Measurements from ENCODE around the gene SH3GL2. TPM values are rescaled to one million over a fixed set of nuclear protein-coding genes. Genes with fewer than 3 reads are reported as not detected.

Gene SH3GL2
- total and polyA plus RNA-seq, 9 of the 15 experiments (the other 6 are each of a cell fraction or from before 2014, with no cell fraction given): not detected

DNA sequence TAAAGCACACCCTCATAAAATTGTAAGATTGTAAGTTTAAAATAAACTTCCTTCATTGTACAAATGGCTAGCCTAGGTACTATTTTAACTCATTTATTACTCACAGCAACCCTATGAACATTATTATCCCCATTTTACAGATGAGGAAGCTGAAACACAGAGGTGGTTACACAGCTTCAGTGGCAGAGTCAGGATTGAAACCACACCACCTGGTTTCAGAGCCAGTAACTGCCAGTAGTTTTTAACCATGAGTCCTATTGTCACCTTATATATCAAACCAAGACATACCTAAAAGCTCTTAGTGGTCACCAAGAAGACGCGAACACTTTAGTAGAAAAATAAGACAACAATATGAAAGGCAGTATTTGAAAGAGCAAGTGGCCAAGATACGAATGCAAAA is 16.1 kb downstream of the SH3GL2 start (continued):
- TF ChIP-seq, protein P1, sequence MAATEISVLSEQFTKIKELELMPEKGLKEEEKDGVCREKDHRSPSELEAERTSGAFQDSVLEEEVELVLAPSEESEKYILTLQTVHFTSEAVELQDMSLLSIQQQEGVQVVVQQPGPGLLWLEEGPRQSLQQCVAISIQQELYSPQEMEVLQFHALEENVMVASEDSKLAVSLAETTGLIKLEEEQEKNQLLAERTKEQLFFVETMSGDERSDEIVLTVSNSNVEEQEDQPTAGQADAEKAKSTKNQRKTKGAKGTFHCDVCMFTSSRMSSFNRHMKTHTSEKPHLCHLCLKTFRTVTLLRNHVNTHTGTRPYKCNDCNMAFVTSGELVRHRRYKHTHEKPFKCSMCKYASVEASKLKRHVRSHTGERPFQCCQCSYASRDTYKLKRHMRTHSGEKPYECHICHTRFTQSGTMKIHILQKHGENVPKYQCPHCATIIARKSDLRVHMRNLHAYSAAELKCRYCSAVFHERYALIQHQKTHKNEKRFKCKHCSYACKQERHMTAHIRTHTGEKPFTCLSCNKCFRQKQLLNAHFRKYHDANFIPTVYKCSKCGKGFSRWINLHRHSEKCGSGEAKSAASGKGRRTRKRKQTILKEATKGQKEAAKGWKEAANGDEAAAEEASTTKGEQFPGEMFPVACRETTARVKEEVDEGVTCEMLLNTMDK (IDR thresholded peaks at IDR 0.05; ENCODE audit: borderline replicate concordance, insufficient read depth, low read depth, low read length, poor library complexity, severe bottlenecking): no peak
- TF ChIP-seq KAT7 (CRISPR knock-in tag; IDR thresholded peaks at IDR 0.05; ENCODE audit: borderline replicate concordance): no peak
- no peak for TF ChIP-seq PTRF (tag; IDR thresholded peaks at IDR 0.05)
- no peak for TF ChIP-seq JUND (IDR thresholded peaks at IDR 0.05; ENCODE audit: borderline replicate concordance, low read depth, low read length)
- no peak for TF ChIP-seq JUND (tag; IDR thresholded peaks at IDR 0.05; ENCODE audit: borderline replicate concordance, low read depth, low read length)

DNA sequence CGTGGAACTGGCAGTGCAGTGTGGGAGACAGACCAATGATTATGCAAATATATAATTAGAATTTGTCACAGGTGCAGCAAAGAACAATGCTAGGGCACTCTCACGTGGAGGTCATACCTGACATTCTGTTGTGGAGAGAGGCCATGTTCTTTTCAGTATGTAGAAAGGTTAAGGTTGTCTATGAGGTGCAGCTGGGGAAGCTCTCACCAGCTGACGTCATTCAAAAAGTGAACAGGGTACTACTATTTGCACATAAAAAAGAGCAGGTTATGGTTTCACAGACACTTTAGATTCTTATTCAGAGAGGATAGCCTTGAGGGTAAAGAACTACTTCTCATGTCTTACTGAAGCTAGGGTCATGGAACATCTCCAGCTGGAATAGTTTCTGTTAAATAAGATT is 19.1 kb downstream of the SH3GL2 start:
- intact Hi-C loops (cut with micrococcal nuclease): no loop called here
- Histone ChIP-seq H4K20me1 (replicated peaks; ENCODE audit: control insufficient read depth, insufficient read depth, low read length) (no peaks in the 10 kb centered on the region), H3K27ac (ENCODE audit: extremely low read depth, low read depth, low read length) (no peak overlapping the region), H2AFZ (ENCODE audit: low read depth, low read length) (no peak overlapping the region), H3K9ac (ENCODE audit: insufficient read depth in 1 of 2, low read depth in 2 of 2, low read length in 2 of 2) (no peak overlapping the region), H3K27me3 (ENCODE audit: control insufficient read depth in 2 of 2, insufficient read depth in 2 of 2, low read length in 2 of 2) (no peaks in the 10 kb centered on the region), H3K4me3 (no peak overlapping the region), H3K79me2 (ENCODE audit: control insufficient read depth, insufficient read depth, low read length) (no peaks in the 10 kb centered on the region), H3K36me3 (ENCODE audit: control insufficient read depth, insufficient read depth, low read length) (no peaks in the 10 kb centered on the region), H3K9me3 (replicated peaks; ENCODE audit: control insufficient read depth, insufficient read depth, low read depth, low read length) (no peaks in the 10 kb centered on the region), H3K9me1 (ENCODE audit: control insufficient read depth, insufficient read depth, low read length) (no peaks in the 10 kb centered on the region), H3K4me1 (replicated peaks in 1 of 2; ENCODE audit: control insufficient read depth in 2 of 2, insufficient read depth in 2 of 2, low read length in 2 of 2) (no peaks in the 10 kb centered on the region), H3K4me2 (ENCODE audit: insufficient read depth, low read length) (no peak overlapping the region)
- CTCF ChIA-PET (ENCODE audit: low intra/inter-chr PET ratio): no interaction called here
- POLR2A ChIA-PET: no interaction called here
- in situ Hi-C loops (cut with MboI): no loop called here
- FAIRE-seq (no peak), ATAC-seq (no peak), DNase-seq (ENCODE audit: extremely low read depth in 1 of 4, low spot score in 3 of 4) (no peak)
- no TSS peak for BruUV-seq (replicated peaks)
- WGBS (ENCODE audit: insufficient coverage, low coverage, missing lambda C conversion rate): 0% methylated on average over 3 of the region's 3 CpGs
- no peak for TF ChIP-seq NFE2 (IDR thresholded peaks at IDR 0.05; ENCODE audit: low read depth)
- no peak for TF ChIP-seq BACH1 (tag; IDR thresholded peaks at IDR 0.05)
- TF ChIP-seq NFXL1 (CRISPR knock-in tag; IDR thresholded peaks at IDR 0.05): no peak
- no peak for TF ChIP-seq ZNF263 (CRISPR knock-in tag; IDR thresholded peaks at IDR 0.05; ENCODE audit: borderline replicate concordance)
- no peak for TF ChIP-seq CBX8 (IDR thresholded peaks at IDR 0.05; ENCODE audit: borderline replicate concordance, extremely low read depth, low read depth, low read length, poor library complexity, severe bottlenecking)
- TF ChIP-seq, protein P2, sequence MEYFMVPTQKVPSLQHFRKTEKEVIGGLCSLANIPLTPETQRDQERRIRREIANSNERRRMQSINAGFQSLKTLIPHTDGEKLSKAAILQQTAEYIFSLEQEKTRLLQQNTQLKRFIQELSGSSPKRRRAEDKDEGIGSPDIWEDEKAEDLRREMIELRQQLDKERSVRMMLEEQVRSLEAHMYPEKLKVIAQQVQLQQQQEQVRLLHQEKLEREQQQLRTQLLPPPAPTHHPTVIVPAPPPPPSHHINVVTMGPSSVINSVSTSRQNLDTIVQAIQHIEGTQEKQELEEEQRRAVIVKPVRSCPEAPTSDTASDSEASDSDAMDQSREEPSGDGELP (CRISPR knock-in tag; IDR thresholded peaks at IDR 0.05; ENCODE audit: borderline replicate concordance): no peak
- TF ChIP-seq PCBP1 (IDR thresholded peaks at IDR 0.05; ENCODE audit: low read depth, low read length, poor library complexity, severe bottlenecking): no peak
- TF ChIP-seq, protein P3, sequence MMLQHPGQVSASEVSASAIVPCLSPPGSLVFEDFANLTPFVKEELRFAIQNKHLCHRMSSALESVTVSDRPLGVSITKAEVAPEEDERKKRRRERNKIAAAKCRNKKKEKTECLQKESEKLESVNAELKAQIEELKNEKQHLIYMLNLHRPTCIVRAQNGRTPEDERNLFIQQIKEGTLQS (IDR thresholded peaks at IDR 0.05): no peak
- TF ChIP-seq, protein P3 (CRISPR knock-in tag; conservative IDR thresholded peaks at IDR 0.05): no peak
- TF ChIP-seq TEAD1 (CRISPR knock-in tag; IDR thresholded peaks at IDR 0.05): no peak
